Endometrial microvascular endothelial cells (primary cell): ENCODE results near the gene TULP3. TPM values are rescaled to one million over a fixed set of nuclear protein-coding genes. Genes with fewer than 3 reads are reported as not detected.
"Not testable (repeated sequence)": the region's sequence is repeated elsewhere in the genome, so short reads cannot be mapped to it uniquely, and the experiment has no call there.

Experiments used
- in situ Hi-C: cut with HindIII; loops from 2 replicates; pipeline ENCODE4 v1.10.0; 2017; ENCODE audit warnings: low sequenced_read_pairs, low pct_unique_long_range_greater_than_20kb; ENCODE audit errors: inconsistent ontology term
- total RNA-seq: library from RNA; depleted of rRNA; stranded (reverse); fragments of >200 nt; gene quantifications from one replicate; pipeline ENCODE4 v1.2.3, GENCODE V29; 2015; ENCODE audit errors: inconsistent ontology term

The TULP3 gene
- total RNA-seq, 1 donor from 2014 or later, result 16.1 TPM

- in situ Hi-C loops, result not testable (repeated sequence)
Measured at GRCh38 chr12:2868986-2869632, 21.6 kb upstream of the TULP3 start.

- in situ Hi-C loops, result no loop called here
Measured at GRCh38 chr12:2876431-2877046, 14.2 kb upstream of the TULP3 start.

GRCh38 chr12:2877047-2877952 lies 13.4 kb upstream of the TULP3 start, which contains the start of the genes FOXM1 and RHNO1:
FOXM1 (minus strand) TSS chr12:2877174; CDS start chr12:2874478, 2,696 bp downstream.
RHNO1 (plus strand) TSS chr12:2877223; CDS start chr12:2885367, 8,144 bp downstream.
- in situ Hi-C loops, result no loop called here

GRCh38 chr12:2877953-2878732 lies 12.5 kb upstream of the TULP3 start:
- in situ Hi-C loops, result no loop called here

GRCh38 chr12:2879853-2880252 lies 10.8 kb upstream of the TULP3 start:
- in situ Hi-C loops, result no loop called here

- in situ Hi-C loops, result no loop called here
Measured at GRCh38 chr12:2884810-2885209, 5.9 kb upstream of the TULP3 start.

GRCh38 chr12:2886768-2887450 lies 3.8 kb upstream of the TULP3 start:
- in situ Hi-C loops, result no loop called here

GRCh38 chr12:2890001-2890387 lies 697 bp upstream of the TULP3 start:
- in situ Hi-C loops, result no loop called here

GRCh38 chr12:2891240-2892053 lies 756 bp downstream of the TULP3 start:
- in situ Hi-C loops, result no loop called here

GRCh38 chr12:2892246-2892645 lies 1.6 kb downstream of the TULP3 start:
- in situ Hi-C loops, result no loop called here

GRCh38 chr12:2893007-2893406 lies 2.3 kb downstream of the TULP3 start:
- in situ Hi-C loops, result no loop called here

GRCh38 chr12:2895051-2895451 lies 4.4 kb downstream of the TULP3 start:
- in situ Hi-C loops, result no loop called here

- in situ Hi-C loops, result no loop called here
Measured at GRCh38 chr12:2895511-2895910, 4.8 kb downstream of the TULP3 start.

GRCh38 chr12:2897418-2897817 lies 6.7 kb downstream of the TULP3 start:
- in situ Hi-C loops, result no loop called here

GRCh38 chr12:2900642-2901041 lies 10.0 kb downstream of the TULP3 start:
- in situ Hi-C loops, result no loop called here

- in situ Hi-C loops, result no loop called here
Measured at GRCh38 chr12:2902272-2902880, 11.7 kb downstream of the TULP3 start.

- in situ Hi-C loops, result no loop called here
Measured at GRCh38 chr12:2904260-2904659, 13.6 kb downstream of the TULP3 start.
